ENCODE data around the gene SCT. TPM values are rescaled to one million over a fixed set of nuclear protein-coding genes. Genes with fewer than 3 reads are reported as not detected.

The SCT gene
- total and polyA plus RNA-seq, 2 of the 8 experiments (the other 6 are each of a cell fraction or from before 2014, with no cell fraction given), result 1.7 to 2.0 TPM

- Histone ChIP-seq H3K4me2 (ENCODE audit: insufficient read depth in 1 of 2, low read depth in 2 of 2, low read length in 2 of 2) (no peak overlapping the region), H3K27ac (ENCODE audit: low read depth, low read length) (no peak overlapping the region), H3K14ac (ENCODE audit: insufficient read length) (no peak overlapping the region), H3K4ac (replicated peaks; ENCODE audit: insufficient read length, low read depth, low read length) (no peak overlapping the region), H3K23me2 (ENCODE audit: low read depth, low read length) (peaks cover 3% of the 10 kb centered on the region; the same call in 1 of the 2 replicates), H3K79me2 (ENCODE audit: control insufficient read depth in 1 of 2, insufficient read depth in 2 of 2, low read length in 2 of 2) (no peaks in the 10 kb centered on the region), H2BK120ac (replicated peaks; ENCODE audit: low read depth, low read length) (no peak overlapping the region), H2AK5ac (ENCODE audit: low read depth, low read length) (no peak overlapping the region), H2BK5ac (ENCODE audit: low read depth, low read length) (0 out of 2 replicates have a peak overlapping the region, but pooled peaks have one; percentile 66), H3K4me3 (ENCODE audit: extremely low read depth in 1 of 4, insufficient read depth in 2 of 4, low read depth in 3 of 4, low read length in 4 of 4) (no peak overlapping the region), H4K8ac (ENCODE audit: extremely low read depth, insufficient read depth, low read length) (no peak overlapping the region), H2BK12ac (ENCODE audit: low read depth, low read length) (no peak overlapping the region), H3K23ac (ENCODE audit: insufficient read length) (no peak overlapping the region), H3K9ac (replicated peaks in 1 of 4; ENCODE audit: extremely low read depth in 1 of 4, low read depth in 3 of 4, low read length in 3 of 4) (no peak overlapping the region), H3K36me3 (ENCODE audit: control insufficient read depth in 2 of 4, insufficient read depth in 4 of 4, low read length in 3 of 4) (peaks cover 0 to 2% (median 0%) of the 10 kb centered on the region in 4 experiments; a peak in 1 of 8 replicates), H2BK20ac (ENCODE audit: low read length) (no peak overlapping the region), H4K91ac (replicated peaks; ENCODE audit: insufficient read length, low read length) (no peak overlapping the region), H2AFZ (ENCODE audit: low read length) (no peak overlapping the region), H4K5ac (ENCODE audit: insufficient read length, low read depth, low read length) (no peak overlapping the region), H3K4me1 (replicated peaks in 1 of 4; ENCODE audit: control insufficient read depth in 3 of 4, insufficient read depth in 4 of 4, low read length in 3 of 4) (peaks cover 0 to 8% (median under 1%) of the 10 kb centered on the region in 4 experiments; a peak in 4 of 7 replicates), H3K79me1 (ENCODE audit: low read depth, low read length) (no peaks in the 10 kb centered on the region; the same call in 1 of the 2 replicates), H3K18ac (ENCODE audit: extremely low read depth, low read length) (no peak overlapping the region), H2BK15ac (ENCODE audit: low read length) (no peak overlapping the region), H3K27me3 (replicated peaks in 1 of 4; ENCODE audit: control insufficient read depth in 3 of 4, extremely low read depth in 1 of 4, insufficient read depth in 3 of 4, low read length in 3 of 4) (no peaks in the 10 kb centered on the region), H3K56ac (replicated peaks; ENCODE audit: insufficient read length, low read depth, low read length) (no peak overlapping the region), H4K20me1 (replicated peaks in 1 of 2; ENCODE audit: control insufficient read depth in 1 of 2, insufficient read depth in 2 of 2, low read length in 2 of 2) (peaks cover 5 to 11% of the 10 kb centered on the region in 2 experiments), H3K9me3 (ENCODE audit: insufficient read depth in 2 of 2, low read depth in 1 of 2, low read length in 1 of 2) (no peaks in the 10 kb centered on the region)
- 98% methylated on average over 17 of the region's 22 CpGs; no CpG with 5 or more reads in 1 of the 2 experiments for WGBS, 2 experiments (ENCODE audit: extremely low coverage in 1 of 2, insufficient coverage in 1 of 2, insufficient read length in 1 of 2, insufficient replicate concordance in 2 of 2, low coverage in 1 of 2, low lambda C conversion rate in 2 of 2, missing lambda C conversion rate in 1 of 2)
- DNase-seq (ENCODE audit: low read depth in 1 of 2, low spot score in 2 of 2) (no peak), FAIRE-seq (no peak)
- ChIA-PET CTCF (ENCODE audit: partially characterized antibody) (no interaction called here), POLR2A (ENCODE audit: partially characterized antibody) (interaction anchor here (0.6 kb wide), 1 partner anchor 92 kb away, joined by 3 read pairs; no protein-coding TSS in a partner anchor)
- TF ChIP-seq BCL11A (IDR thresholded peaks at IDR 0.05; ENCODE audit: low read depth in 2 of 2, low read length in 2 of 2), result no peak
- no peak for TF ChIP-seq FOSL1 (IDR thresholded peaks at IDR 0.05; ENCODE audit: insufficient read depth, low read depth, low read length)
- no peak for TF ChIP-seq JUND (IDR thresholded peaks at IDR 0.05; ENCODE audit: low read length)
These were observed 7.3 kb downstream of the SCT start for GRCh38 chr11:619628-620050.
